B cell (primary cell): ENCODE data around the gene CECR2.

Experiments
- CTCF ChIP-seq: fragments of 200-600 bp; IDR thresholded peaks from one replicate; pipeline ENCODE4 v1.8.0; 2022; ENCODE audit warnings: antibody characterized with exemption, mild to moderate bottlenecking
- EZH2 ChIP-seq: IDR thresholded peaks from 2 replicates; pipeline ENCODE4 v1.6.1; 2012; ENCODE audit warnings: borderline replicate concordance, low read depth, mild to moderate bottlenecking, moderate library complexity, low read length; ENCODE audit not compliant: insufficient read depth, poor library complexity, severe bottlenecking

- TF ChIP-seq CTCF (no peak), EZH2 (no peak)
These were observed 234.4 kb downstream of the CECR2 start for GRCh38 chr22:17603668-17604067.
